ENCODE results near the gene RPUSD1. TPM values are rescaled to one million over a fixed set of nuclear protein-coding genes. Genes with fewer than 3 reads are reported as not detected.
A peak's percentile ranks its signal among the peaks of the same experiment; 100 is the strongest.

Gene RPUSD1
- polyA plus RNA-seq, 1 donor (not counting 4 experiments of a cell fraction or from before 2014, with no cell fraction given), result 11.9 TPM

- no peaks in the 10 kb centered on the region for H3K9me3 ChIP-seq (ENCODE audit: control insufficient read depth, low read depth, low read length)
- DNase-seq (ENCODE audit: low read depth, low spot score) (no peak), FAIRE-seq (no peak)
- H3K4me1 ChIP-seq (ENCODE audit: control insufficient read depth, extremely low read depth, insufficient read depth, low read length), result no peaks in the 10 kb centered on the region
- TF ChIP-seq EZH2 (IDR thresholded peaks at IDR 0.05; ENCODE audit: low read length), result no peak
- TF ChIP-seq CTCF (optimal IDR thresholded peaks at IDR 0.05 in 1 of 3, IDR thresholded peaks at IDR 0.05 in 1 of 3, conservative IDR thresholded peaks at IDR 0.05 in 1 of 3; ENCODE audit: extremely low read depth in 1 of 3, insufficient read depth in 2 of 3, low read length in 3 of 3), result no peak
- H3K36me3 ChIP-seq (ENCODE audit: control insufficient read depth in 2 of 2, extremely low read depth in 1 of 2, insufficient read depth in 2 of 2, low read length in 2 of 2), result no peaks in the 10 kb centered on the region
- no peaks in the 10 kb centered on the region for H3K79me2 ChIP-seq (ENCODE audit: control insufficient read depth, insufficient read depth, low read length)
- no peak overlapping the region for H3K27ac ChIP-seq (ENCODE audit: control insufficient read depth, insufficient read depth, low read length)
- H3K4me2 ChIP-seq (ENCODE audit: control insufficient read depth, extremely low read depth, insufficient read depth, low read depth, low read length), result no peak overlapping the region
- H3K9ac ChIP-seq (ENCODE audit: control insufficient read depth, extremely low read depth, insufficient read depth, low read length), result no peak overlapping the region
- no peaks in the 10 kb centered on the region for H3K9me1 ChIP-seq (ENCODE audit: control insufficient read depth, extremely low read depth, insufficient read depth, low read length)
- no peaks in the 10 kb centered on the region for H4K20me1 ChIP-seq (ENCODE audit: control insufficient read depth, extremely low read depth, insufficient read depth, low read length)
- peaks cover 37% of the 10 kb centered on the region for H3K27me3 ChIP-seq (ENCODE audit: control insufficient read depth, extremely low read depth, insufficient read depth, low read length)
- H2AFZ ChIP-seq (ENCODE audit: control insufficient read depth, low read length), result no peak overlapping the region
- H3K4me3 ChIP-seq (ENCODE audit: control insufficient read depth in 2 of 3, extremely low read depth in 1 of 3, insufficient read depth in 2 of 3, low read depth in 1 of 3, low read length in 3 of 3), result no peak overlapping the region
- dilution Hi-C loops (cut with MboI; ENCODE audit: extremely low pct_ligation_motif_present, low sequenced_read_pairs), result no loop called here
Observed at GRCh38 chr16:814974-815373, 26.8 kb upstream of the RPUSD1 start.

- H3K36me3 ChIP-seq (ENCODE audit: control insufficient read depth in 2 of 2, extremely low read depth in 1 of 2, insufficient read depth in 2 of 2, low read length in 2 of 2), result no peaks in the 10 kb centered on the region
- H2AFZ ChIP-seq (ENCODE audit: control insufficient read depth, low read length), result no peak overlapping the region
- no peaks in the 10 kb centered on the region for H4K20me1 ChIP-seq (ENCODE audit: control insufficient read depth, extremely low read depth, insufficient read depth, low read length)
- H3K9me1 ChIP-seq (ENCODE audit: control insufficient read depth, extremely low read depth, insufficient read depth, low read length), result no peaks in the 10 kb centered on the region
- H3K79me2 ChIP-seq (ENCODE audit: control insufficient read depth, insufficient read depth, low read length), result no peaks in the 10 kb centered on the region
- H3K4me3 ChIP-seq (ENCODE audit: control insufficient read depth in 2 of 3, extremely low read depth in 1 of 3, insufficient read depth in 2 of 3, low read depth in 1 of 3, low read length in 3 of 3), result no peak overlapping the region
- no peak overlapping the region for H3K9ac ChIP-seq (ENCODE audit: control insufficient read depth, extremely low read depth, insufficient read depth, low read length)
- peak overlapping the region; percentile 10 for H3K4me2 ChIP-seq (ENCODE audit: control insufficient read depth, extremely low read depth, insufficient read depth, low read depth, low read length)
- no peaks in the 10 kb centered on the region for H3K9me3 ChIP-seq (ENCODE audit: control insufficient read depth, low read depth, low read length)
- no peak for TF ChIP-seq CTCF (optimal IDR thresholded peaks at IDR 0.05 in 1 of 3, IDR thresholded peaks at IDR 0.05 in 1 of 3, conservative IDR thresholded peaks at IDR 0.05 in 1 of 3; ENCODE audit: extremely low read depth in 1 of 3, insufficient read depth in 2 of 3, low read length in 3 of 3)
- TF ChIP-seq EZH2 (IDR thresholded peaks at IDR 0.05; ENCODE audit: low read length), result no peak
- no peaks in the 10 kb centered on the region for H3K4me1 ChIP-seq (ENCODE audit: control insufficient read depth, extremely low read depth, insufficient read depth, low read length)
- no peak overlapping the region for H3K27ac ChIP-seq (ENCODE audit: control insufficient read depth, insufficient read depth, low read length)
- no peak for DNase-seq (ENCODE audit: low read depth, low spot score)
- dilution Hi-C loops (cut with MboI; ENCODE audit: extremely low pct_ligation_motif_present, low sequenced_read_pairs), result no loop called here
- FAIRE-seq, result no peak
- H3K27me3 ChIP-seq (ENCODE audit: control insufficient read depth, extremely low read depth, insufficient read depth, low read length), result peaks cover 37% of the 10 kb centered on the region
Observed at GRCh38 chr16:813916-814412, 25.8 kb upstream of the RPUSD1 start.

Measured in keratinocyte (primary cell).